Gastrocnemius medialis (tissue), 4 donors: ENCODE results near the gene SELENOT. TPM values are rescaled to one million over a fixed set of nuclear protein-coding genes. Genes with fewer than 3 reads are reported as not detected.

Source experiments
- ATAC-seq, 2 donors: fragments of 150-250 bp; one replicate each; pipeline ENCODE4 v1.9.1; 2016
- DNase-seq, 2 donors: peaks; one replicate each; pipeline ENCODE4 v3.0.0-alpha.2; 2019
- H3K27ac ChIP-seq, 4 donors: fragments of 200-600 bp; sonication (generic); 1 replicate in 1 of 4; 2 replicates in 3 of 4; pipeline ENCODE4 v1.5.1; 2016 to 2018; ENCODE audit warnings: mild to moderate bottlenecking in 2 of 4, moderate library complexity in 1 of 4
- H3K27me3 ChIP-seq, 3 donors: fragments of 200-600 bp; sonication (generic) in 2 of 3; 1 replicate in 1 of 3; 2 replicates in 2 of 3; pipeline versions ENCODE4 v1.5.1 to v1.6.0; 2016 to 2019; ENCODE audit warnings: mild to moderate bottlenecking in 1 of 3, moderate library complexity in 1 of 3
- H3K36me3 ChIP-seq, 2 donors: fragments of 200-600 bp; sonication (generic) in 1 of 2; one replicate each; pipeline ENCODE4 v1.5.1; 2017 to 2018
- H3K4me1 ChIP-seq, 2 donors: fragments of 200-600 bp; sonication (generic) in 1 of 2; one replicate each; pipeline ENCODE4 v1.5.1; 2016 to 2017; ENCODE audit warnings: mild to moderate bottlenecking in 2 of 2
- H3K4me3 ChIP-seq, 4 donors: fragments of 200-600 bp; sonication (generic) in 3 of 4; 1 replicate in 1 of 4; 2 replicates in 3 of 4; pipeline ENCODE4 v1.5.1; 2016 to 2019; ENCODE audit warnings: mild to moderate bottlenecking in 2 of 4
- H3K9me3 ChIP-seq, 3 donors: fragments of 200-600 bp; sonication (generic) in 2 of 3; 1 replicate in 1 of 3; 2 replicates in 2 of 3; pipeline ENCODE4 v1.5.1; 2016 to 2019
- CTCF ChIP-seq, 5 experiments: fragments of 450-650 bp in 3 of 5; fragments of 200-600 bp in 2 of 5; sonication (generic) in 2 of 5; IDR thresholded peaks in 4 of 5; conservative IDR thresholded peaks in 1 of 5; 1 replicate in 4 of 5; 2 replicates in 1 of 5; pipeline ENCODE4 v1.5.1; 2016 to 2019; ENCODE audit warnings: antibody characterized with exemption in 5 of 5, mild to moderate bottlenecking in 3 of 5, moderate library complexity in 3 of 5
- POLR2A ChIP-seq, 2 donors: fragments of 450-650 bp; IDR thresholded peaks; one replicate each; pipeline ENCODE4 v1.6.1; 2017; ENCODE audit warnings: antibody characterized with exemption in 2 of 2, mild to moderate bottlenecking in 2 of 2, moderate library complexity in 2 of 2
- in situ Hi-C, 4 donors: fragments of 200-750 bp; cut with MboI; loops; one replicate each; pipeline versions ENCODE4 v1.15.0 to v1.8.0; 2017; ENCODE audit warnings: low sequenced_read_pairs in 4 of 4
- intact Hi-C: fragments of 100-400 bp; cut with DNase I; formaldehyde crosslinking; loops from one replicate; pipeline ENCODE4 v1.15.1; 2023; ENCODE audit warnings: low total_unique reads
- total RNA-seq, 4 donors: library from RNA; depleted of rRNA; stranded (reverse); fragments of >200 nt; gene quantifications; one replicate each; pipeline versions ENCODE4 v1.1.0 to v1.2.3, GENCODE V29; 2016

SELENOT gene
- total RNA-seq, 4 donors from 2014 or later, result 69.6 to 83.1 (median 76.2) TPM

GRCh38 chr3:150583028-150583427 lies 20.1 kb upstream of the SELENOT start:
- Histone ChIP-seq H3K4me1 (peaks cover 3 to 4% of the 10 kb centered on the region in 2 donors), H3K27ac (no peak overlapping the region), H3K4me3 (no peak overlapping the region), H3K27me3 (no peaks in the 10 kb centered on the region), H3K36me3 (peaks cover 0 to 52% of the 10 kb centered on the region in 2 donors), H3K9me3 (no peaks in the 10 kb centered on the region)
- intact Hi-C loops, result no loop called here
- in situ Hi-C loops, result no loop called here
- no peak for TF ChIP-seq POLR2A (IDR thresholded peaks at IDR 0.05)
- no peak for TF ChIP-seq CTCF (IDR thresholded peaks at IDR 0.05 in 4 of 5, conservative IDR thresholded peaks at IDR 0.05 in 1 of 5)
- DNase-seq, result no peak
- ATAC-seq, result no peak

GRCh38 chr3:150588027-150588830 lies 14.9 kb upstream of the SELENOT start:
- Histone ChIP-seq H3K9me3 (no peaks in the 10 kb centered on the region), H3K27me3 (no peaks in the 10 kb centered on the region), H3K36me3 (peaks cover 0 to 26% of the 10 kb centered on the region in 2 donors), H3K4me1 (peaks cover 4 to 8% of the 10 kb centered on the region in 2 donors), H3K4me3 (no peak overlapping the region), H3K27ac (peak overlapping the region; percentile 6 to 58 (median 14))
- ATAC-seq (peak; percentile 68 to 74), DNase-seq (no peak)
- TF ChIP-seq POLR2A (IDR thresholded peaks at IDR 0.05) (no peak), CTCF (IDR thresholded peaks at IDR 0.05 in 4 of 5, conservative IDR thresholded peaks at IDR 0.05 in 1 of 5) (no peak)
- intact Hi-C loops (no loop called here), in situ Hi-C loops (no loop called here)

- ATAC-seq (no peak), DNase-seq (no peak)
- no peak overlapping the region for H3K4me3 ChIP-seq
- intact Hi-C loops (no loop called here), in situ Hi-C loops (no loop called here)
- H3K27me3 ChIP-seq, result no peaks in the 10 kb centered on the region
- TF ChIP-seq CTCF (IDR thresholded peaks at IDR 0.05 in 4 of 5, conservative IDR thresholded peaks at IDR 0.05 in 1 of 5), result no peak
- TF ChIP-seq POLR2A (IDR thresholded peaks at IDR 0.05), result no peak
- H3K4me1 ChIP-seq, result peaks cover 4 to 8% of the 10 kb centered on the region in 2 donors
- peaks cover 0 to 11% of the 10 kb centered on the region in 2 donors for H3K36me3 ChIP-seq
- no peak overlapping the region for H3K27ac ChIP-seq
- no peaks in the 10 kb centered on the region for H3K9me3 ChIP-seq
Measured at GRCh38 chr3:150589759-150590158, 13.4 kb upstream of the SELENOT start.

GRCh38 chr3:150594150-150594549 lies 9.0 kb upstream of the SELENOT start:
- no peak overlapping the region for H3K4me3 ChIP-seq
- intact Hi-C loops (no loop called here), in situ Hi-C loops (no loop called here)
- H3K27ac ChIP-seq, result no peak overlapping the region
- no peaks in the 10 kb centered on the region for H3K9me3 ChIP-seq
- H3K27me3 ChIP-seq, result no peaks in the 10 kb centered on the region
- ATAC-seq (no peak), DNase-seq (no peak)
- no peaks in the 10 kb centered on the region for H3K4me1 ChIP-seq
- no peak for TF ChIP-seq POLR2A (IDR thresholded peaks at IDR 0.05)
- TF ChIP-seq CTCF (IDR thresholded peaks at IDR 0.05 in 4 of 5, conservative IDR thresholded peaks at IDR 0.05 in 1 of 5), result no peak
- no peaks in the 10 kb centered on the region for H3K36me3 ChIP-seq
